Ovary (tissue), 9 donors: ENCODE results near the gene ADGRA1. TPM values are rescaled to one million over a fixed set of nuclear protein-coding genes. Genes with fewer than 3 reads are reported as not detected.

Experiments
- DNase-seq, 5 donors: peaks; one replicate each; pipeline ENCODE4 v3.0.0-alpha.2; 2019 to 2020
- H3K27ac ChIP-seq, 2 donors: fragments of 200-600 bp; one replicate each; pipeline versions ENCODE4 v1.5.1 to v1.8.0; 2019 to 2022
- H3K27me3 ChIP-seq: fragments of 200-600 bp; one replicate; pipeline ENCODE4 v1.8.0; 2022
- H3K36me3 ChIP-seq: fragments of 200-600 bp; sonication (generic); one replicate; pipeline ENCODE4 v1.5.1; 2019
- H3K4me1 ChIP-seq: one replicate; pipeline ENCODE4 v1.8.1; 2013; ENCODE audit warnings: mild to moderate bottlenecking, moderate library complexity; ENCODE audit not compliant: insufficient read depth
- H3K4me3 ChIP-seq: fragments of 200-600 bp; sonication (generic); one replicate; pipeline ENCODE4 v1.5.1; 2017
- H3K9me3 ChIP-seq, 2 donors: fragments of 200-600 bp in 1 of 2; sonication (generic) in 1 of 2; one replicate each; pipeline versions ENCODE4 v1.5.1 to v1.8.1; 2013 to 2019; ENCODE audit warnings: mild to moderate bottlenecking in 1 of 2, moderate library complexity in 1 of 2
- CTCF ChIP-seq, 3 donors: fragments of 450-650 bp in 2 of 3; fragments of 200-600 bp in 1 of 3; IDR thresholded peaks; one replicate each; pipeline versions ENCODE4 v1.5.1 to v1.8.0; 2016 to 2022; ENCODE audit warnings: antibody characterized with exemption in 3 of 3, mild to moderate bottlenecking in 1 of 3
- EP300 ChIP-seq: sonication (generic); formaldehyde crosslinking; IDR thresholded peaks from one replicate; pipeline ENCODE4 v1.6.1; 2017; ENCODE audit warnings: antibody characterized with exemption
- POLR2A ChIP-seq: fragments of 450-650 bp; IDR thresholded peaks from one replicate; pipeline ENCODE4 v1.6.1; 2017; ENCODE audit warnings: antibody characterized with exemption, mild to moderate bottlenecking, moderate library complexity
- WGBS, 3 donors: extraction: QIAGEN DNeasy Blood & Tissue Kit in 1 of 3; methylation state at CpG; one replicate each; pipeline versions ENCODE4 v1.1.5 to v1.1.7; 2013 to 2017; 5-methylcytosine and 5-hydroxymethylcytosine counted together
- intact Hi-C, 4 donors: fragments of 100-400 bp; cut with DNase I; formaldehyde crosslinking; loops; one replicate each; pipeline versions ENCODE4 v1.11.0 to v1.15.1; 2022 to 2023
- polyA plus RNA-seq, 2 donors: library from polyadenylated mRNA; stranded (reverse); fragments of 200-250 nt in 1 of 2; fragments of 350-450 nt in 1 of 2; fragmentation: Illumina TruSeq in 1 of 2; extraction: RNeasy Lipid Tissue Mini Kit (QIAGEN cat#74804) in 1 of 2; gene quantifications; one replicate each; pipeline ENCODE4 v1.2.3, GENCODE V29; 2013 to 2014
- total RNA-seq, 7 donors: library from RNA; depleted of rRNA in 2 of 7; stranded (reverse); fragments of >200 nt in 2 of 7; fragmentation: NEBNext Ultra II Directional in 3 of 7; extraction: Animal tissue kit (Norgen Biotek cat#: 25700) in 3 of 7; gene quantifications; one replicate each; pipeline versions ENCODE4 v1.1.0 to v1.2.4, GENCODE V29; 2016 to 2023
- donor health status: DM: no; HTN: no; CAD: no; lungs with moderate emphysema.
- donor health status: DM: no; HTN: no; CAD: no.
- donor health status: Bipolar disorder and iron deficiency.
- donor health status: DM: yes; HTN: yes; CAD: no.
- donor health status: DM: no; HTN: no; CAD: no.
- donor health status: DM: yes; HTN: yes; CAD: no.

The ADGRA1 gene
- total and polyA plus RNA-seq, 9 donors: 0.07 to 0.92 (median 0.13) TPM; not detected in 5

GRCh38 chr10:133090654-133091053 is 2.9 kb downstream of the ADGRA1 start:
- peaks cover 2% of the 10 kb centered on the region for H3K27me3 ChIP-seq
- H3K4me1 ChIP-seq: no peaks in the 10 kb centered on the region
- no peaks in the 10 kb centered on the region for H3K36me3 ChIP-seq
- TF ChIP-seq POLR2A: no peak
- intact Hi-C loops: no loop called here
- 64 to 77% (median 74%) methylated on average over 7 of the region's 7 CpGs for WGBS, 3 donors
- no peak overlapping the region for H3K27ac ChIP-seq
- no peak overlapping the region for H3K4me3 ChIP-seq
- no peaks in the 10 kb centered on the region for H3K9me3 ChIP-seq
- no peak for DNase-seq

DNA sequence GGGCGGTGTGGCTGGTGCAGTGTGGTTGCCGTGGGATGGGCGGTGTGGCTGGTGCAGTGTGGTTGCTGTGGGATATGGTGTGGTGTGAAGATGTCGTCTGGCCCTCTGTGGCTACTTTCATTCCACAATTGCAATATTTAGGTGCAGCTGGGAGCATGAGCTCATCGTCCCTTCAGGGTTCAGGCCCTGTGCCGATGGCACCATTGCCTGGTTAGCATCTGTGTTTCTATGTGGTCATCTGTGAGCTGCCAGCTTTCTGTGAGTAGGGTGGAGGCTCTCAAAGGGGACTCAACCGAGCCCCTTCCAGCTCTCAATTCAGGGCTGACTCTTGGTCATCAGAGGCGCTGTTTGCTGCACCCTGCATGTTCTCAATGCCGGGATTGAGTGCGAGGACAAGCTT is 3.6 kb downstream of the ADGRA1 start:
- Histone ChIP-seq H3K9me3 (no peaks in the 10 kb centered on the region), H3K27me3 (peaks cover under 1% of the 10 kb centered on the region), H3K27ac (no peak overlapping the region), H3K36me3 (no peaks in the 10 kb centered on the region), H3K4me3 (no peak overlapping the region), H3K4me1 (no peaks in the 10 kb centered on the region)
- DNase-seq: no peak
- WGBS, 3 donors: 85 to 94% (median 87%) methylated on average over 10 of the region's 10 CpGs
- intact Hi-C loops: no loop called here
- no peak for TF ChIP-seq CTCF (IDR thresholded peaks at IDR 0.05)
- TF ChIP-seq EP300: no peak
- no peak for TF ChIP-seq POLR2A

DNA sequence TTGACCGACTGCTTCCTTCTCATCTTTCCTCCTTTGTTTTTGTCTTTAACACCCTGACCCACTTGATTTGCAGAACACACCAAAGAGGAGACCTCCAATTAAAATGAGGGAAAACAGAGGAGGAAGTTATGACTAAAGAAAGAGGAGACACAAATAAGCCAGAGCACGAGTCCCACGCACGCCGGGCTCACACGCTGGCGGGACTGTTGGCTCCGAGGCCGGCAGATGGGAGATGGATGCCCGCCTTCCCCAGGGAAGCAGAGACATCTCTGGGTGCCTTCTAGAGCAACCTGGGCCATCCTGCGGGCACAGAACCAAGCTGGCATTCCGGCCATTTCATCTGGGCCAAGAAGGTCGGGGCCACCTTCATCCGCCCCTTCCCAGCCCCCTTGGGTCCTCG is 5.6 kb downstream of the ADGRA1 start:
- intact Hi-C loops: no loop called here
- Histone ChIP-seq H3K4me1 (no peaks in the 10 kb centered on the region), H3K27me3 (no peaks in the 10 kb centered on the region), H3K4me3 (no peak overlapping the region), H3K9me3 (no peaks in the 10 kb centered on the region), H3K36me3 (no peaks in the 10 kb centered on the region), H3K27ac (no peak overlapping the region)
- DNase-seq: no peak
- TF ChIP-seq EP300: no peak
- no peak for TF ChIP-seq CTCF (IDR thresholded peaks at IDR 0.05)
- TF ChIP-seq POLR2A: no peak
- whole genome bisulfite sequencing, 3 donors: 58 to 68% (median 60%) methylated on average over 15 of the region's 15 CpGs

DNA sequence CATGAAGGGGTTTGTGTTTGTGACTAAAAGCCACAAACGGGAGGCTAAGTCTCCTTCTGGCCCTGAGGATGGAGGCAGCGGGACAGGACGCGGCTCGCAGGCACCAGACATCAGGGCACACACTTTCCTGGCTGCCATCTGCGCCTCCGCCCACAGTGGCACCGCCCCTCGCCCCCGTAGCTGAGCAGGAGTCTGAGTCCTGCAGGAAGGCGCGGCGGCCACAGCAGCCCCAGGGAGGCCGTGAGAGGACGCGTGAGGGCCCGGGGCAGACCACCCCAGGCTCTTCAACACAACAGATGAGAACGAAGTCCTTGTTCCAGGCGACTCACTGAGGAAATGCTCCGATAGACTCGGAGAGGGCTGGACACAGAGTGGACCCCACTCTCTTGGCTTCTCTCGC is 6.6 kb downstream of the ADGRA1 start:
- Histone ChIP-seq H3K4me3 (no peak overlapping the region), H3K27me3 (no peaks in the 10 kb centered on the region), H3K4me1 (no peaks in the 10 kb centered on the region), H3K27ac (no peak overlapping the region), H3K9me3 (no peaks in the 10 kb centered on the region), H3K36me3 (no peaks in the 10 kb centered on the region)
- intact Hi-C loops: no loop called here
- TF ChIP-seq POLR2A: no peak
- TF ChIP-seq EP300: no peak
- TF ChIP-seq CTCF (IDR thresholded peaks at IDR 0.05): no peak
- no peak for DNase-seq
- 87 to 89% (median 87%) methylated on average over 22 of the region's 22 CpGs for WGBS, 3 donors

DNA sequence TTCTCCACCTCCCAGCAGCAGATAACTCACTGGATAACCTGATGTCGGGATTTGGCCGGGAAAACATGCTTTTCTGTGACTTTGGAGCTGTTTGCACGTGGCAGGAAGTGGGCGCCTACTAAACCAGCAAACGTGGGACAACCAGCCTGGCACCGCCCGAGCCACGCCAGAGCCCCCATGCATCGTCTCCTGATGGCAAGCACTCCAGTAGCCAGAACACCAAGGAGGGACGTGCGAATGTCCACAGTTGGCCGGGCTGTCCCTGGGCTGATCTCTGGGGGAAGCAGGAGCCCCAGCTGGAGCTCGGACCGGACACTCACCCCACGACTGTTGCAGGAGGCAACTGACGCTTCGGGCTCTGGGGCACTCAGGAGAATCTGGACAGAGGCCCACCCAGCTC is 7.1 kb downstream of the ADGRA1 start:
- no peaks in the 10 kb centered on the region for H3K9me3 ChIP-seq
- no peaks in the 10 kb centered on the region for H3K4me1 ChIP-seq
- TF ChIP-seq EP300 (no peak), CTCF (IDR thresholded peaks at IDR 0.05) (no peak), POLR2A (no peak)
- intact Hi-C loops: no loop called here
- 81 to 90% (median 82%) methylated on average over 17 of the region's 17 CpGs for WGBS, 3 donors
- no peaks in the 10 kb centered on the region for H3K36me3 ChIP-seq
- no peak overlapping the region for H3K27ac ChIP-seq
- H3K4me3 ChIP-seq: no peak overlapping the region
- DNase-seq: no peak
- no peaks in the 10 kb centered on the region for H3K27me3 ChIP-seq
